Activated naive CD4-positive, alpha-beta T cell treated with anti-CD3 and anti-CD28 coated beads, Interleukin-2, amount 10 ng/mL, durations not matched to agents 7 days and 5 days (primary cell): Measurements from ENCODE around the gene MRPL18.
"Not testable (repeated sequence)": the region's sequence is repeated elsewhere in the genome, so short reads cannot be mapped to it uniquely, and the experiment has no call there.

Experiments used
- CTCF ChIA-PET: fragments of 350-600 bp; sonication (Branson Sonifier 250); formaldehyde crosslinking; loops from one replicate; lab custom pipeline; 2021; ENCODE audit warnings: antibody characterized with exemption; lab: Charles Lee
- DNase-seq: peaks from one replicate; pipeline ENCODE4 v3.0.0-alpha.2; 2020
- H3K27ac Mint-ChIP-seq: one replicate; pipeline ENCODE4 v1.8.0; 2021; ENCODE audit warnings: mild to moderate bottlenecking, moderate library complexity, mixed read lengths
- H3K27me3 Mint-ChIP-seq: one replicate; pipeline ENCODE4 v1.8.0; 2021; ENCODE audit warnings: mild to moderate bottlenecking, mixed read lengths
- H3K36me3 Mint-ChIP-seq: one replicate; pipeline ENCODE4 v1.8.0; 2021; ENCODE audit warnings: mixed read lengths
- H3K4me1 Mint-ChIP-seq: one replicate; pipeline ENCODE4 v1.8.0; 2021; ENCODE audit warnings: mixed read lengths
- H3K4me3 Mint-ChIP-seq: one replicate; pipeline ENCODE4 v1.8.0; 2021; ENCODE audit warnings: mild to moderate bottlenecking, moderate library complexity, mixed read lengths
- H3K9me3 Mint-ChIP-seq: one replicate; pipeline ENCODE4 v1.8.0; 2021; ENCODE audit warnings: mixed read lengths

Gene MRPL18

DNA sequence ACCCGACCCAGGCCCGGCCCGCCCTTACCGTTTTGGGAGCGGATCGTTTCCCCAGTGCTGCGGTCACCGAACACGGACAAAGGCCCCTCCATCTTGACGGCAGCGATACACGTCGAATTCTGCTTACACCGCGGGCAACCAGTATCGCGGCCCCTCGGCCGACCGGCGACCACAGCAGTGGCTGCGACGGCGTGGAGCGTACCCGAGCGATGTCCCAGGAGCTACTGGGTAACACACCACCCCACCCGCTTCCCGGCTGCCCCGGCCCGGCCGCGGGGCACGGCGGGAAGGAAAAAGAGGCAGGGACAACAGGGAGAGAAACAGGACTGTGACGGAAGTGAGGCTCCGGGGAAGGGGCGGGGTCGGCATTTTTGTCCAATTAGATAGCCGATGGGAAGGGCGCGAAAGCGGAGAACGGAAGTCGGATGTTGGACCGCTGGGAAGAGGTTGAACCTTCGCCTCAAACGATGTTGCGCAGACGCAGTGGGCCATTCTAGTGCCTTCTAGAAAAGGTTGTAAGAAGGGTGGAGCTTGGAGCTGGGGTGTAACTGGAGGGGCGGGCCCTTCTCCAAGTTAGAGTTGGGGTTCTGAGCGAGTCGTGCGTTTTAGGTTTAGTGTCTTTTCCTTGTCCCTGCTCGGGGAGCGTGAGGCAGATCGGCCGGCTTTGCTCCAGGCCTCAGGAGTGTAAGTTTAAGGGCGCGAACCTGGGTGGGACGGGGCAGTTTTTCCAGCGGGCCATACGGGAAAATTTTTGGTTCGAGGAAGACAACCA is 704 bp upstream of the MRPL18 start, which contains the start of gene TCP1:
TCP1 (minus strand) TSS at position 226 of the 772 bp plus-strand sequence; CDS start at position 92, 134 bp downstream.
- Mint-ChIP-seq H3K27me3 (no peaks in the 10 kb centered on the region), H3K4me3 (peak within 1 kb of the TSS; percentile 91), H3K4me1 (peaks cover 67% of the 10 kb centered on the region), H3K36me3 (peaks cover 63% of the 10 kb centered on the region), H3K9me3 (no peaks in the 10 kb centered on the region), H3K27ac (peak within 1 kb of the TSS; percentile 96)
- DNase-seq, result peak; percentile 100
- CTCF ChIA-PET, result interaction anchor here (0.9 to 2.0 kb wide), 4 partner anchors 62 to 97 kb away, joined by 3 to 6 read pairs (median 4); no protein-coding TSS in a partner anchor

GRCh38 chr6:159790956-159791598 is 810 bp downstream of the MRPL18 start:
- H3K36me3 Mint-ChIP-seq, result peaks cover 53% of the 10 kb centered on the region
- H3K4me3 Mint-ChIP-seq, result peak overlapping the region; percentile 91
- H3K27me3 Mint-ChIP-seq, result no peaks in the 10 kb centered on the region
- DNase-seq, result no peak
- H3K4me1 Mint-ChIP-seq, result peaks cover 58% of the 10 kb centered on the region
- no peaks in the 10 kb centered on the region for H3K9me3 Mint-ChIP-seq
- CTCF ChIA-PET, result interaction anchor here (1.0 to 2.0 kb wide), 5 partner anchors 29 to 150 kb away, joined by 3 to 6 read pairs (median 4); no protein-coding TSS in a partner anchor
- H3K27ac Mint-ChIP-seq, result peak overlapping the region; percentile 96

DNA sequence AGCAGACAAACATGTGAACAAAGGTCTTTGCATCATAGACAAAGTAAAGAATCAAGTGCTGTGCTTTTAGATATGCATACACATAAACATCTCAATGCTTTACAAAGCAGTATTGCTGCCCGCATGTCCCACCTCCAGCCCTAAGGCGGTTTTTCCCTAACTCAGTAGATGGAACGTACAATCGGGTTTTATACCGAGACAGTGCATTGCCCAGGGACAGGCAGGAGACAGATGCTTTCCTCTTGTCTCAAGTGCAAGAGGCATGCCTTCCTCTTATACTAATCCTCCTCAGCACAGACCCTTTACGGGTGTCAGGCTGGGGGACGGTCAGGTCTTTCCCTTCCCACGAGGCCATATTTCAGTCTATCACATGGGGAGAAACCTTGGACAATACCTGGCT is 4.7 kb downstream of the MRPL18 start:
- H3K27me3 Mint-ChIP-seq, CTCF ChIA-PET, H3K4me3 Mint-ChIP-seq, DNase-seq, H3K9me3 Mint-ChIP-seq, H3K27ac Mint-ChIP-seq: not testable (repeated sequence)
- peaks cover 38% of the 10 kb centered on the region for H3K4me1 Mint-ChIP-seq
- H3K36me3 Mint-ChIP-seq, result peaks cover 57% of the 10 kb centered on the region

DNA sequence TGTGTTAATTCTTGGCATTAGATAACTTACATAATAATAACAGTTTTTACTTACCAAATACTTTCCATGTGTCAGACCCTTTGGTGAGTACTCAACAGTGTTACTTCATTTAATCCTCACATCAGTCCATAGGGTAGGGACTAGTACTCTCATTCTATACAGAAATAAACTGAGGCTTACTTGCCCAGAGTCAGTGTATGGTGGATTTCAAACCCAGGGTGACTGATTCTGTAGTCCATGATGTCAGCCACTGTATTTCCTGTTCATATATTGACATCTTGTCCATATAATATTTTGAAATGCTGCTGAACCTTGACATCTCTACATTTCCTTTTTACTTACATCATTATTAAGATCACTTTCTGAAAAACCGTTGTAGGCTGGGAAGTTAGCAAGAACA is 7.3 kb downstream of the MRPL18 start:
- no peak overlapping the region for H3K4me3 Mint-ChIP-seq
- H3K27ac Mint-ChIP-seq, result peak overlapping the region; percentile 19
- peaks cover 44% of the 10 kb centered on the region for H3K36me3 Mint-ChIP-seq
- H3K27me3 Mint-ChIP-seq, result no peaks in the 10 kb centered on the region
- peaks cover 22% of the 10 kb centered on the region for H3K4me1 Mint-ChIP-seq
- H3K9me3 Mint-ChIP-seq, result no peaks in the 10 kb centered on the region
- CTCF ChIA-PET, result no interaction called here
- no peak for DNase-seq

- no peak within 1 kb of the TSS for H3K27ac Mint-ChIP-seq
- H3K9me3 Mint-ChIP-seq, result no peaks in the 10 kb centered on the region
- peaks cover 26% of the 10 kb centered on the region for H3K36me3 Mint-ChIP-seq
- CTCF ChIA-PET, result no interaction called here
- no peak within 1 kb of the TSS for H3K4me3 Mint-ChIP-seq
- peaks cover 2% of the 10 kb centered on the region for H3K4me1 Mint-ChIP-seq
- no peak for DNase-seq
- H3K27me3 Mint-ChIP-seq, result no peaks in the 10 kb centered on the region
Measured at GRCh38 chr6:159800141-159800865, 10.0 kb downstream of the MRPL18 start, which contains the start of gene PNLDC1. Gene PNLDC1, plus strand, starts transcription at chr6:159800276. Its CDS starts 32 bp downstream, at chr6:159800308.

DNA sequence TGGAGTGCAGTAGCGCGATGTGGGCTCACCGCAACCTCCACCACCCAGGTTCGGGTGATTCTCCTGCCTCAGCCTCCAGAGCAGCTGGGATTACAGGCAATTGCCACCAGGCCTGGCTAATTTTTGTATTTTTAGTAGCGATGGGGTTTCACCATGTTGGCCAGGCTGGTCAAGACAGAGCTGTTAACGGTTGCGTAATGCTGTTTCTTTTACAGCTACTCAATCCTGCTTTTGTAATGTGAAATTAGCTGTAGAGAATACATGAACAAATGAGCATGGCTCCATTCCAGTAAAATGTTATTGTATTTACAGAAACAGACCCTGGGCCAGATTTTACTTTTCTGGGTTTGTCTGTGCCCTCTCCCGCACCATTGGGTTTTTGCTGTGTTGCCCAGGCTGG is 11.7 kb downstream of the MRPL18 start:
- DNase-seq, result no peak
- no peaks in the 10 kb centered on the region for H3K27me3 Mint-ChIP-seq
- no peak overlapping the region for H3K4me3 Mint-ChIP-seq
- H3K4me1 Mint-ChIP-seq, result peaks cover 2% of the 10 kb centered on the region
- H3K27ac Mint-ChIP-seq, result no peak overlapping the region
- H3K9me3 Mint-ChIP-seq, result no peaks in the 10 kb centered on the region
- CTCF ChIA-PET, result interaction anchor here (0.5 kb wide), 1 partner anchor 689 kb away, joined by 3 read pairs; no protein-coding TSS in a partner anchor
- peaks cover 24% of the 10 kb centered on the region for H3K36me3 Mint-ChIP-seq

- Mint-ChIP-seq H3K27ac (no peak overlapping the region), H3K4me1 (peaks cover 9% of the 10 kb centered on the region), H3K4me3 (no peak overlapping the region), H3K27me3 (no peaks in the 10 kb centered on the region), H3K9me3 (no peaks in the 10 kb centered on the region), H3K36me3 (peaks cover 6% of the 10 kb centered on the region)
- CTCF ChIA-PET, result no interaction called here
- DNase-seq, result no peak
Measured at GRCh38 chr6:159804504-159804903, 14.2 kb downstream of the MRPL18 start.

DNA sequence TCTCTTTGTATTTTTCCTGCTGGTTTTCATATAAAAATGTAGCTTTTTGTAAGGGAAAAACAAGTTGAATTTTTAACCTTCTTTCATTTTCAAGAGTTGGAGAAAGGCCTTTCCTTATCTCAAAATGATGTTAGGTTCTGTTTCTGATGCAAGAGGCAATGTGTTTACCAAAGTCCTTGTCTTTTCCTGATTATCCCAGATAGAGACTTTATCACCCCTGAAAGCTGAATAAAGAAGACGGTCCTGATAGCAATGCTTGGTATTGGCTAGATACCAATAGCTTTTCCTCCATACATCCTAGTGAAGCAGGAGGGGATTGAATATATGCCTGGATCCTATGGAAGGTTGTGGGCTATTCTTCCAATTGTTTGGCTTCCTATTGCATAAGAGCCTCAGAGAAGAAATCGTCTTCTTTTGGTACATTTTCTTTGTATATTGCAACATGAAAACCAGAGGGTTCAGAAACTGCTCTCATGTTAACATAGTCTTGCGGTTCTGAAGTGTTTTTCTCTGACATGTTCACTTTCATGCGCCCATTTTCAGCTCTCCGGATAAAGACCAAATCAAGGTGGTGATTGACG is 15.3 kb downstream of the MRPL18 start:
- peaks cover 1% of the 10 kb centered on the region for H3K36me3 Mint-ChIP-seq
- no peak for DNase-seq
- no peaks in the 10 kb centered on the region for H3K27me3 Mint-ChIP-seq
- H3K4me1 Mint-ChIP-seq, result peaks cover 13% of the 10 kb centered on the region
- no peak overlapping the region for H3K4me3 Mint-ChIP-seq
- no peaks in the 10 kb centered on the region for H3K9me3 Mint-ChIP-seq
- H3K27ac Mint-ChIP-seq, result no peak overlapping the region
- CTCF ChIA-PET, result no interaction called here

DNA sequence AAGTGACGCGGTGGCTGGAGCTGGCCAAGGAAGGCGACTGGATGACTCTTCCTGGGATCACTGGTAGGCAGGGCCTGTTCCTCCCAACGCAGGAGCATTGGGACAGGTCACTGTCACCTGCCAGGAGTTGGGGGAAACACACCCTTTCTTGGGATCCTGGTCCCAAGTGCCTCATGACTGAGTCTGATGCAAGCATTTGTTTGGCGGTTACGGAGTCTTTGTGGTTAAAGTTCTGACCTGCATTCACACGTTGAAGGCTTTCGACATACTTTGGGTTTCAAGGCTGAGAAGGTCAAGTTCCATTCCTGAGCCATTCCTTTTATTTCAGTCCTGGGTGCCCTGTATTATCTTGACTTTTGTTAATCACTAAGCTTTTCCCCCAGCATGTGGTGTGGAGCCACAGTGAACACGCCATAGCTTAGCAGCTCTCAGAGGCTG is 15.8 kb downstream of the MRPL18 start:
- no peak for DNase-seq
- Mint-ChIP-seq H3K9me3 (no peaks in the 10 kb centered on the region), H3K36me3 (no peaks in the 10 kb centered on the region), H3K27me3 (no peaks in the 10 kb centered on the region), H3K4me1 (peaks cover 13% of the 10 kb centered on the region), H3K27ac (no peak overlapping the region), H3K4me3 (no peak overlapping the region)
- CTCF ChIA-PET, result interaction anchor here (0.6 kb wide), 1 partner anchor 31 kb away, joined by 4 read pairs; no protein-coding TSS in a partner anchor

DNA sequence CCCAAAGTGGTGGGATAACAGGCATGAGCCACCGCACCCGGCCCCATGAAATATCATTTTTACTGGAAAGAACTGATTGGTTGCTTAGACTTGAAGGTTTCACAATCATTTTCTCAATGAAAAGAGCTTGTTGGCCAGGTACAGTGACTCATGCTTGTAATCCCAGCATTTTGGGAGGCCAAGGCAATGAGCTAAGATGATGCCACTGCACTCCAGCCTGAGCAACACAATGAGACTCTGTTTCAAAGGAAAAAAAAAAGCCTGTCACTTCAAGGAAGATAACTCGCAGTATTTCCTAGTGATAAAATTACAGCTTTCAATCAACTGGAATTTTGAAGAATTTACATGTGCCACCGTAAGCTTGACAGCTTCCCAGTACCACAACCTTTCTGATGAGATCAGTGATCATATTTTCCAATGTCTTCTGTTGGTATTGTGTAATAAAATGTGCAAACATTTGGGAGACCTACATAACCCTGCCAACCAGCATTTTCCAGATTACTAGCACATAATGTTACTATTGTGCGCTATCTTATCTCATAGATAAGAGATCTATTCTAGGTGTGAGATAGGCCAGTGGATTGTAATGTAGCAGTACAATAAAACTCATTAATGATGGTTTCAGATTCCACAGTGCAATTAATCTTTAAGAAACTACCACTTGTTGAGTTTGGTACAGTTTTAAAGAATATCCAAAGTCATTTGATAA is 17.0 kb downstream of the MRPL18 start:
- no peaks in the 10 kb centered on the region for H3K36me3 Mint-ChIP-seq
- no peaks in the 10 kb centered on the region for H3K27me3 Mint-ChIP-seq
- peaks cover 13% of the 10 kb centered on the region for H3K4me1 Mint-ChIP-seq
- CTCF ChIA-PET, result no interaction called here
- H3K9me3 Mint-ChIP-seq, result no peaks in the 10 kb centered on the region
- H3K4me3 Mint-ChIP-seq, result no peak overlapping the region
- DNase-seq, result no peak
- no peak overlapping the region for H3K27ac Mint-ChIP-seq

DNA sequence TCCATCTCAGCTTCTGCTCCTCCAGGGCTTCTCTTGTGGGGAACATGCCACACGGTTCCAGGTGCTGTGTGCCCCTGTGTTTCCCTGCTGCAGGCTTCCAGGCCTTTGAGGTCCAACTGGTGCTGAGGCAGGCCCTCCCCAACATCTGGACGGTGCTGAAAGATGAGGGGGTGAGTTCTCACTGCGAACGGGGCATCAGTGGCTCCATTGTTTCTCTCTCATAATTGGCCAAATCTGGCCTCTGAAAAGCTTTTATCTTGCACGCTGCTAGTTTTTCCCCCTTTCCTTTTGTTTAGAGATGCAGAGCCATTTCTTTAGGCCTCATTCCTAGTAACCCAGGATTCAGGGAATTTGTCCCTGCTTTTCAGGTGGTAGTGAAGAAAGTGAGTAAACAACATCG is 18.4 kb downstream of the MRPL18 start:
- no peaks in the 10 kb centered on the region for H3K9me3 Mint-ChIP-seq
- CTCF ChIA-PET, result no interaction called here
- H3K27ac Mint-ChIP-seq, result no peak overlapping the region
- no peak for DNase-seq
- H3K4me1 Mint-ChIP-seq, result peaks cover 13% of the 10 kb centered on the region
- H3K27me3 Mint-ChIP-seq, result no peaks in the 10 kb centered on the region
- H3K4me3 Mint-ChIP-seq, result no peak overlapping the region
- H3K36me3 Mint-ChIP-seq, result no peaks in the 10 kb centered on the region

GRCh38 chr6:159809149-159809548 is 18.9 kb downstream of the MRPL18 start:
- H3K9me3 Mint-ChIP-seq, result no peaks in the 10 kb centered on the region
- no peak overlapping the region for H3K4me3 Mint-ChIP-seq
- H3K27ac Mint-ChIP-seq, result no peak overlapping the region
- no peaks in the 10 kb centered on the region for H3K36me3 Mint-ChIP-seq
- H3K27me3 Mint-ChIP-seq, result no peaks in the 10 kb centered on the region
- DNase-seq, result no peak
- H3K4me1 Mint-ChIP-seq, result peaks cover 13% of the 10 kb centered on the region
- CTCF ChIA-PET, result no interaction called here

DNA sequence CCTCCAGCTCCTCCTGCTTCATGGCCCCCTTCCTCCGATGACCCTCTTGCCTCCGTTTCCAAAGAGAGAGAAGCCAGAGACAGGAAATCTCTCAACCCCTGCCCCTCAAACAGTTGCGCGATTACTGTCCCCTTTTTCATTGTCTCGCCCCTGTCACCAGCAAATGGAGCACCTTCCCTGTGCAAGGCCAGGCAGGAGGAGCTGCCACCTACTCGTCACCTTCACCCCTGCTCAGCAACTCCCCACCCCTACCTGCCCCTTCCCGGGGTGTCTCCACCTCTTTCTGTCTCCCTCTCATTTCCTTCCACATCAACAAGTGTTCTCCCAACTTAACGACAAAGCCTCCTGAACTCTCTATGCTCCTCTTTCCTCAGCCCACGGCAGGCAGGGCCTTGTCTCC is 23.5 kb downstream of the MRPL18 start:
- H3K4me3 Mint-ChIP-seq, result no peak overlapping the region
- H3K9me3 Mint-ChIP-seq, result no peaks in the 10 kb centered on the region
- CTCF ChIA-PET, result no interaction called here
- H3K27me3 Mint-ChIP-seq, result no peaks in the 10 kb centered on the region
- no peaks in the 10 kb centered on the region for H3K36me3 Mint-ChIP-seq
- peaks cover 11% of the 10 kb centered on the region for H3K4me1 Mint-ChIP-seq
- no peak overlapping the region for H3K27ac Mint-ChIP-seq
- no peak for DNase-seq
